Skin epidermis (tissue), 12 donors: ENCODE results near the gene ADK.
"Not testable (repeated sequence)": the region's sequence is repeated elsewhere in the genome, so short reads cannot be mapped to it uniquely, and the experiment has no call there.

ENCODE experiments used
- H3K27ac ChIP-seq, 21 experiments: fragments of 200-600 bp; sonication (generic) in 11 of 21; one replicate each; pipeline ENCODE4 v1.5.0; 2020; ENCODE audit warnings: mild to moderate bottlenecking in 3 of 21, inconsistent platforms in 2 of 21, moderate library complexity in 2 of 21
- H3K4me3 ChIP-seq, 7 experiments: fragments of 200-600 bp; sonication (generic) in 2 of 7; one replicate each; pipeline ENCODE4 v1.5.0; 2020; ENCODE audit warnings: inconsistent platforms in 2 of 7, mild to moderate bottlenecking in 2 of 7, moderate library complexity in 1 of 7

ADK gene

GRCh38 chr10:74329873-74330272, 178.9 kb downstream of the ADK start:
- H3K27ac ChIP-seq = no peak overlapping the region
- no peak overlapping the region for H3K4me3 ChIP-seq

- Histone ChIP-seq H3K27ac (no peak overlapping the region), H3K4me3 (no peak overlapping the region)
Measured at GRCh38 chr10:74330646-74331045, 179.6 kb downstream of the ADK start.

DNA sequence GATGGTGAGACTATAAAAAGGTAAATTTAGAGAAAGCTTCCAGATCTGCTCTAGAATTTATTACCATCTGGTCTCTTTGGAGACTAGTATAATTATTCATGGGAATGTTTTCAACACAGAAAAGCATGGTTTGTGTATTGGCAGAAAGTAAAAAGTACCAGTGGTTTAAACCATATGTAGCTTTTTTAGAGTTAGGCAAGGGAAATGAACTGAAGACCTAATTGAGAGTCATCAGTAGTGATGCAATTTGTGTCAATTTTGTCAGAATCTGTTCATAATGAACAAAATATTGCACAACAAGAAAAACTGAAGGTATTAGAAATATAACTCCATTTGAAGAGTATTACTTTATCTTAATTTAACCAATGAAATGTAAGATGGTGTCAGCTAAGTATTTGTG, 181.4 kb downstream of the ADK start:
- Histone ChIP-seq H3K27ac (peak overlapping the region in 1 of 21 experiments; percentile 47), H3K4me3 (no peak overlapping the region)

- Histone ChIP-seq H3K27ac (peak overlapping the region in 2 of 21 experiments; percentile 10 to 47), H3K4me3 (no peak overlapping the region)
Measured at GRCh38 chr10:74333174-74333573, 182.2 kb downstream of the ADK start.

DNA sequence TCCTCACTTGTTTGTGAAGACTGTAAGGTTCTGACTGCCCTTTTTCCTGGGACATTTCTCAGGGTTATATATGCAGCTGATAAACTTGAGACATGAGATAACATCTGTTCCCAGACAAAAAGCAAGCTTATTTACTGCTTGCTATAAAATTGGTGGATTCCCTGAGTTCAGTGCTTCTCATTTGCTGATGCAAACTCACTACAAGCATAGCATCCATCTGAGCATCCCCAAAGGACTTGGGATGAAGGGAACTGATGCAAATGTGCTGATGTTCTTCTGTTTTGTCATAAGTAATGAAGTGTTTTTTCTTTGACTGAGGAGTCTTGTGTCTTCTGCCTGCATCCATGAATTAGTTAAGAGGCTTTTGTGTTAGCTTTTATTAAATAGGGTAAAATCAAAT, 183.2 kb downstream of the ADK start:
- Histone ChIP-seq H3K4me3 (no peak overlapping the region), H3K27ac (peak overlapping the region in 1 of 21 experiments; percentile 2)

DNA sequence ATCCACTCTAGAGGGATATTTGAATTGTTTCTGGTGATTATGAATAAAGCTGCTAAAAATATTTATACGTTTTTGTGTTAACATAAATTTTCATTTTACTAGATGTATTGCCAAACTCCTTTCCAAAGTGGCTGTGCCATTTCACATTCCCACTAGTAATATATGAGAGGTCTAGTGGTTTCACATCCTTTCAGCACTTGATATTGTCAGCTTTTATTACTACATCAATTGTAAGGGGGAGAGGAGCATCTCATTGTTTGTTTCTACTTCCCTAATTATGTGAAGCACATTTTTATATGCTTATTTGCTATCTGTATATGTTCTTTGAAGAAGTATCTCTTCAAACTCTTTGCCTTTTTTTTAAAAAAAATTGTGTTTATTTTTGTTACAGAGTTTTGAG, 184.5 kb downstream of the ADK start:
- H3K4me3 ChIP-seq = no peak overlapping the region
- H3K27ac ChIP-seq = no peak overlapping the region

GRCh38 chr10:74337330-74338016, 186.5 kb downstream of the ADK start:
- Histone ChIP-seq H3K4me3 (no peak overlapping the region), H3K27ac (no peak overlapping the region)

DNA sequence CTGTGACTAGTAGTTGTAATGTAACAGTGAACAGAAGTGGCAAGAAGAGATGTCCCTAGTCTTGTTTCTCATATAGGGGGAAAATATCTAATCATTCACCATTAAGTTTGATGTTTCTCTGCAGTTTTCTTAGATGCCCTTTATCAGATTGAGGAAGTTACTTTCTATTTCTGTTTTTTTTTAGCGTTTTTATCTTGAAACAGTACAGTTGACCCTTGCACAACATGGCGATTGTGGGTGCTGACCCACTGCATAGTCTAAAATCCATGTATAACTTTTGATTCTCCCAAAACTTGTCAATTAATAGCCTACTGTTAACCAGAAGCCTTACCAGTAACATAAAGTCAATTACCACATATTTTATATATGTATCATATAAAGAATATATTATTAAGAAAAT, 192.0 kb downstream of the ADK start:
- H3K4me3 ChIP-seq = no peak overlapping the region
- no peak overlapping the region for H3K27ac ChIP-seq

DNA sequence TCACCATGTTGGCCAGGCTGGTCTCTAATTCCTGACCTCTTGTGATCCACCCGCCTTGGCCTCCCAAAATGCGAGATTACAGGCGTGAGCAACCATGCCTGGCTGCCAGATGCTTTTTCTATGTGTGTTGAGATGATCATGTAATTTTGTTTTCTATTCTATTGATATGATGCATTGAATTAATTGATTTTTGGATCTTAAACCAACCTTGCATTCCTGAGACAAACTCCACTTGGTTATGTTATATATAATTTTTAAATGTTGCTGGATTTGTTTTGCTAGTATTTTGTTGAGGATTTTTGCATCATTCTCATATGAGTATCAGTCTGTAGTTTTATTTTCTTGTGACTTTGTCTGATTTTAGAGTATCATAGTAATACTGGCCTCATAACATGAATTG, 192.8 kb downstream of the ADK start:
- Histone ChIP-seq H3K27ac (no peak overlapping the region), H3K4me3 (no peak overlapping the region)

GRCh38 chr10:74344306-74344705, 193.3 kb downstream of the ADK start:
- H3K27ac ChIP-seq = no peak overlapping the region
- no peak overlapping the region for H3K4me3 ChIP-seq

DNA sequence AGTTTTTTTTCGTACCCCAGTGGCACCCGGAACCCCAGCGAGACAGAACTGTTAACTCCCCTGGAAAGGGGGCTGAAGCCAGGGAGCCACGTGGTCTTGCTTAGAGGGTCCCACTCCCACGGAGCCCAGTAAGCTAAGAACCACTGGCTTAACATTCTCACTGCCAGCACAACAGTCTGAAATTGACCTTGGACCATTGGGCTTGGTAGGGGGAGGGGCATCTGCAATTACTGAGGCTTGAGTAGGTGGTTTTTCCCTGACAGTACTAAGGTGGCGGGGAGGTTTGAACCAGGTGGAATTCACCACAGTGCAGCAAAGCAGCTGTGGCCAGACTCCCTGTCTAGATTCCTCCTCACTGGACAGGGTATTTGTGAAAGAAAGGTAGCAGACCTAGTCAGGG, 196.5 kb downstream of the ADK start:
- Histone ChIP-seq H3K27ac (no peak overlapping the region), H3K4me3 (no peak overlapping the region)

- not testable (repeated sequence) for H3K27ac ChIP-seq, H3K4me3 ChIP-seq
Measured at GRCh38 chr10:74353021-74353420, 202.0 kb downstream of the ADK start.

GRCh38 chr10:74361678-74362077, 210.7 kb downstream of the ADK start:
- no peak overlapping the region for H3K4me3 ChIP-seq
- H3K27ac ChIP-seq = no peak overlapping the region

- H3K27ac ChIP-seq = no peak overlapping the region
Measured at GRCh38 chr10:74363727-74364126, 212.7 kb downstream of the ADK start.

GRCh38 chr10:74365109-74365508, 214.1 kb downstream of the ADK start:
- H3K4me3 ChIP-seq = no peak overlapping the region
- no peak overlapping the region for H3K27ac ChIP-seq

More at GRCh38 chr10:74363727-74364126, 212.7 kb downstream of the ADK start:
- H3K4me3 ChIP-seq = no peak overlapping the region

- Histone ChIP-seq H3K27ac (no peak overlapping the region), H3K4me3 (no peak overlapping the region)
Measured at GRCh38 chr10:74371696-74372095, 220.7 kb downstream of the ADK start.

- H3K4me3 ChIP-seq = no peak overlapping the region
- no peak overlapping the region for H3K27ac ChIP-seq
Measured at GRCh38 chr10:74373059-74373458, 222.0 kb downstream of the ADK start.

DNA sequence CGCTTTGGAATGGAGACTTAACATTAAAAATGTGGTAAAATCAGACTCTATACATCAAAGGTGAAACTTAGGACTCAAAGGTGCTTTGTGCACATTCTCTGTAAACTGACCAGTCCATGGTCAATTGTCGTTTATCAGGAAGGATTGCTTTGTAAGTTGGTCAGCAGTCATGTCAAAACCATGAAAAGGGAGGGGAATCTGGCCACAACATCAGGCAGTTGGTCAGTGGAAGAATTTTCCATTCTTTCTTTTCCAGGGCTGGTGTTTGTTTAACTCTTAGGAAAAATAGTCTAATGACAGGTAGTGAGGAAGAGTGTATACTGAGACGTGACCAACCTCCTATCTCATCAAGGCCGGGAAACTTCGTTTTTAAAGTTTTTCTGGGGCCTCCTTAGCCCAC, 226.5 kb downstream of the ADK start:
- no peak overlapping the region for H3K27ac ChIP-seq
- no peak overlapping the region for H3K4me3 ChIP-seq

- H3K27ac ChIP-seq = no peak overlapping the region
- no peak overlapping the region for H3K4me3 ChIP-seq
Measured at GRCh38 chr10:74379474-74379873, 228.5 kb downstream of the ADK start.

GRCh38 chr10:74380795-74381194, 229.8 kb downstream of the ADK start:
- Histone ChIP-seq H3K4me3 (no peak overlapping the region), H3K27ac (no peak overlapping the region)

GRCh38 chr10:74381291-74381853, 230.4 kb downstream of the ADK start:
- Histone ChIP-seq H3K27ac (no peak overlapping the region), H3K4me3 (no peak overlapping the region)

DNA sequence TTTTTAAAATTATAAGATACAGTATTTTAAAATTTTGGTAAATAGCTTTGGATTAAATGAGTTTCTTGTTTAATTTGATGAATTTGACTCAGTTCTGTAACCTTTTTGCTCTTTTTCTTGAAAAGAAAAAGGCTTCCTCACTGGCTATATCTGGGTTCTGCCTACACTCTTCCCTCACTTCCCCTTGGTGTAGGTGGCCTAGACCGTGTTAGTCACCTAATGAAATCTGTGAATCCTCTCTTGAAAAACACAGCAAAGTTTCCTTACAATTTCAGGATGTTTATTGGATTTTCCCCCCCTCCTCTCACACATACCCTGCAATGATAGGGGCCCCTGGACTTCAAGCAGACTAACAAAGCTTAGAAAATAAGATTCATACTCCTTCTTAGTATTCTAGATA, 231.6 kb downstream of the ADK start:
- Histone ChIP-seq H3K4me3 (no peak overlapping the region), H3K27ac (no peak overlapping the region)
